GM21515 (cell line): Measurements from ENCODE around the gene GOLGA3.
"Not testable (repeated sequence)": the region's sequence is repeated elsewhere in the genome, so short reads cannot be mapped to it uniquely, and the experiment has no call there.

Experiments
- ATAC-seq: cut with Tn5 transposase; IDR thresholded peaks from one replicate; pipeline ENCODE4 v1.9.1; 2021; ENCODE audit not compliant: unreplicated experiment

GOLGA3 gene

DNA sequence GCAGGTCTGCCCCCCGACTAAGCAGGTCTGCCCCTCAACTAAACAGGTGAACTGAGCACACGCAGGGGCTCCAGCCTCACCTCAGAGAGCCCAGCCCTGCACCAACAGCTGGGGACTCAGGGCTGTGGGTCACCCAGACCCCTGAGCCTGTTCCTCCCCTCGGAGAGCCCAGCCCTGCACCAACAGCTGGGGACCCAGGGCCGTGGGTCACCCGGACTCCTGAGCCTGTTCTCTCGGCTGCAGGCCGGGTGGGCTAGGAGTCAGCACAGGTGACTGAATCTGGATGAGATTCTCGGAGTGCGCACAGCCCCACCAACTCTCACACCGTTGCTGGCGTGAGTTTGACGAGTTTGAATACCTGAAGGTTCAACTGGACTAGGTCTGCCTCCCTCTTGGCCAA lies 46.7 kb downstream of the GOLGA3 start:
- no peak for ATAC-seq

DNA sequence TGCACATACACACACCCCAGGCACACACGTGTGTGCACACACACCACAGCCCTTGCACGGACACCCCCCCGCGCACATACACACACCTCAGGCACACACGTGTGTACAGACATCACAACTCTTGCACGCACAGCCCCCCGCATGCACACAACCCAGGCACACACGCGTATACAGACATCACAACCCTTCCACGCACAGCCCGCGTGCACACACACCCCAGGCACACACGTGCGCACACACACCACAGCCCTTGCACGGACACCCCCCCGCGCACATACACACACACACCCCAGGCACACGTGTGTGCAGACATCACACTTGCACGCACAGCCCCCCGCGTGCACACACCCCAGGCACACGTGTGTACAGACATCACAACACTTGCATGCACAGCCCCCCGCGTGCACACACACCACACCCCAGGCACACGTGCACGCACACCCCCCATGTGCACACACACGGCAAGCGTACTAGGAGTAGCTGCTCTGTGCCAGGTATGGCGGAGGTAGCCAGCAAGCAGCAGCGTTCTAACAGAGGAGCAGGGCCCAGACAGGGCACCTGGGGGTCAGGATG lies 48.8 kb downstream of the GOLGA3 start:
- no peak for ATAC-seq

DNA sequence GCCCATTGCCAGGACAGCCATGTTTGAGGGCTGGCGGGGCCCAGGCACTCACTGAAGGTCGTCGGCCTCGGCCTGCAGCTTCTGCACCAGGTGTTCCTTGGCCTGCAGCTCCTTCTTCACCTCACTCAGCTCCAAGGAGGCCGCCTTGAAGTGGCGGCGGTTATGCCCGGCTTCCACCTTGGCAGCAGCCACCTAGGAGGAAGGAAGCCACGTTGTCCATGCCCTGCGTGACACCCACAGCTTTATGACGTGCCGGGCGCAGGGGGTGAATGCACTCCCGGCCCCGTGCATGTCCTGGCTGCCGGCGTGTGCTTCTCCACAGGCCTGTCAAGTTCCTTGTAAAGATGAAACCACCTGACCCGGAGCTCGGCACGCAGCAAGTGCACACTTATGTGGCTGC lies 51.1 kb downstream of the GOLGA3 start:
- ATAC-seq, result no peak

DNA sequence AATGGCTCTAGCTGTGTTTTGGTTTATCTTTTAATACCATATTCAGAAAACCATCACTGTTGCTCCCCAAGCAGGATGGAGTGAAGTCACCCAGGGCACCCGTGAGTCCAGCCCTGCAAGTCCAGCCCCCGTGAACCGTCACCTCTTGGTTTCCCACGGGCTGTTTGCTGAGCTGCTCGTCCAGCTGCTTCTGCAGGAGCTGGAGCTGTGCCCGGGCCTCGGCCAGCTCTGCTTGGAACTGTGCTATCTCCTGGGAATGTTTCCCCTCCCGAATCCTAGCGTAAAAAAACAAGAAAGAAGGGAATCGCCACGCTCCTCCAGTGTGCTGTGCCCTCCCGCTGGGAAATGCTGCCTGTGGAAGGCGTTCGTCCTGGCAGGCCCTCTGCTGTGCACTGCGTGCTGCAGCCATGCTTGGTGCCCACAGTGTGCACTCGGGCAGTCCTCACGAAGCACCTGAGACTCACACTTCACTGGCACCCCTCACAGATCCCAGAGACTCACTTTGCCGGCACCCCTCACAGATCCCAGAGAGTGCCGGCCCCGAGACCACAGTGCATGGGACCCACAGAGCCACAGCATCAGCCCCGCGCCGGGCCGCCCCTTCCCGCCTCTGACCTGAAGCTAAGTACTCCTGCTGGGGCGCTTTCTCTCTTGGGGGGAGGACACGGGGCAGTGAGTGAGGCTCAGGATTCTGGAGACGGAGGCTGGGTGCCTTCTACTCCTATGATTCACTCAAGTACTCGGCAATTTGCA lies 51.7 kb downstream of the GOLGA3 start:
- ATAC-seq, result no peak

DNA sequence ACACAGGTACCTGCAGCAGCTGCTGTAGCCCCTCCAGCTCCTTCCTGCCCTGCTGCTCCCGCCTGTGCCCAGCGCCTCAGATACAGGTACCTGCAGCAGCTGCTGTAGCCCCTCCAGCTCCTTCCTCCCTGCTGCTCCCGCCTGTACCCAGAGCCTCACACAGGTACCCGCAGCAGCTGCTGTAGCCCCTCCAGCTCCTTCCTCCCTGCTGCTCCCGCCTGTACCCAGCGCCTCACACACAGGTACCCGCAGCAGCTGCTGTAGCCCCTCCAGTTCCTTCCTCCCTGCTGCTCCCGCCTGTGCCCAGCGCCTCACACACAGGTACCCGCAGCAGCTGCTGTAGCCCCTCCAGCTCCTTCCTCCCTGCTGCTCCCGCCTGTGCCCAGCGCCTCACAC lies 52.4 kb downstream of the GOLGA3 start:
- not testable (repeated sequence) for ATAC-seq

DNA sequence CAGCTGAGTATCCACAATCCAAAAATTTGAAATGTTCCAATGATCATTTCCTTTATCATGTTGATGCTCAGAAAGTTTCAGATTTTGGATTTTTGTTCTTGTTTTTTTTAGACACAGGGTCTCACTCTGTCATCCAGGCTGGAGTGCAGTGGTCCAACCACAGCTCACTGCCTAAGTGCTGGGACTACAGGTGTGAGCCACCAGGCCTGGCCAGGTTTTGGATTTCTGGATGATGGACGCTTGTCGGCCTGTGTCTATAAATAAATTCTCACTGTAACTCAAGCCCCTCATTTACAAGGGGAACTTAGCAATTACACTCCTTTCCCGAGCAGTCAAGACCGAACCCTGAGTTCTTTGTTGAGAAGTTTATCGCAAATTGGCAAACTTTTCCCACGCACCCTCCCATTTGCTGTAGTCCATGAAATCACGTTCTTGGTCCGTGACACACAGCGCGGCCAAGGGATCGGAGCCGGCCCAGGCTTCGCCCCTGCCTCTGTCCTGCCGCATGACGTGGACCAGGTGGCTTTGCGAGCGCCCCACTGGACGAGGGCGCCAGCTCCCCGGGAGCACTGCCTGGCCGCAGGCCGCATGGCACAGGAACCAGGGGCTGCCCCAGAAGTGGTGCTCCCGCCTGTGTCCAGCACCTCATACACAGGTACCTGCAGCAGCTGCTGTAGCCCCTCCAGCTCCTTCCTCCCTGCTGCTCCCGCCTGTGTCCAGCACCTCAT lies 53.0 kb downstream of the GOLGA3 start:
- ATAC-seq, result no peak

DNA sequence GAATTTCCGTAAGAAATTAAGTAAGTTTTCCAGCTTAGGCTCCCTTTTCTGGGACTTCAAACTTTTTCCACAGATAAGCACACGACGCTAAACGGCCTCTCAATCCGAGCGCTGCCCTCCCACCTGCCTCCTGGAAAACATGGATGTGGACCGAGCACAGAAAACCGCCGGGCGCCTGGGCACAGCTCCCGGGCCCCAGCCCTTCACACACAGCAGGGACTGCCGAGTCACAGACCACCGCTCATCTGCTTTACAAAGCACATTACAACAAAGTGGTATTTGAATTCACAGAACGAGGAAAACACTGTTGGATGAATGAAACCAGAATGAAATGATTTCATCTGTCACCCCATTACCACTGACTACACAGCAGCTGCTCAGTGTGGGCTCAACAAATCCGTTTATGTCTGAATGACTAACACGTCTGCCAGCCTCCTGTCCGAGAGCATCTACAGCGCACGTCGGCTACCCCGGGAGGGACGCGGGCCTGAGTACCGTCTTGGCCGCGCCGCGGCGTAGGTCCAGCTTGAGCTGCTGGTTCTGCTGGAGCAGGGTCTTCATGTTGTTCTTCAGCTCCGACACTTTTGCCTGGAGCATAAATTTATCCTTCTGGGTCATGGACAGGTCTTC lies 53.9 kb downstream of the GOLGA3 start:
- ATAC-seq, result no peak

DNA sequence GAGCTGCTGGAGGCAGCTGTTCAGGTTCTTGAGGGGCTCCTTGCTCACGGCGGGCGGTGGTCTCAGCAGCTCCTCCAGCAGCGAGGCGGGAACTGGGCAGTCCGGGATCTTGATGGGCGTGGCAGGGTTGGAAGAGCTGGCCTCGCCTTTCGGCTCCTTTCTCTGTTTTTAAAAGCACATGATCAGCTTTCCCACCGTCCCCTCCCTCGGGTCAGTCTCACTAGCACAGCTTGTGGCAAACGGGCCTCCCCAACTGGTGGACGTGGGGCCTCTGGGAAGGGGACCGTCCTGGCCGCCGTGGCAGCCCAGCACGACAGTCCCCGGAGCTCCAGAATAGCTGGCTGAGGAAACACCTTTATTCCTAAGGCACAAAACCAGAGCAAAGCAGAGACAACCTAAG lies 54.5 kb downstream of the GOLGA3 start:
- ATAC-seq, result no peak

DNA sequence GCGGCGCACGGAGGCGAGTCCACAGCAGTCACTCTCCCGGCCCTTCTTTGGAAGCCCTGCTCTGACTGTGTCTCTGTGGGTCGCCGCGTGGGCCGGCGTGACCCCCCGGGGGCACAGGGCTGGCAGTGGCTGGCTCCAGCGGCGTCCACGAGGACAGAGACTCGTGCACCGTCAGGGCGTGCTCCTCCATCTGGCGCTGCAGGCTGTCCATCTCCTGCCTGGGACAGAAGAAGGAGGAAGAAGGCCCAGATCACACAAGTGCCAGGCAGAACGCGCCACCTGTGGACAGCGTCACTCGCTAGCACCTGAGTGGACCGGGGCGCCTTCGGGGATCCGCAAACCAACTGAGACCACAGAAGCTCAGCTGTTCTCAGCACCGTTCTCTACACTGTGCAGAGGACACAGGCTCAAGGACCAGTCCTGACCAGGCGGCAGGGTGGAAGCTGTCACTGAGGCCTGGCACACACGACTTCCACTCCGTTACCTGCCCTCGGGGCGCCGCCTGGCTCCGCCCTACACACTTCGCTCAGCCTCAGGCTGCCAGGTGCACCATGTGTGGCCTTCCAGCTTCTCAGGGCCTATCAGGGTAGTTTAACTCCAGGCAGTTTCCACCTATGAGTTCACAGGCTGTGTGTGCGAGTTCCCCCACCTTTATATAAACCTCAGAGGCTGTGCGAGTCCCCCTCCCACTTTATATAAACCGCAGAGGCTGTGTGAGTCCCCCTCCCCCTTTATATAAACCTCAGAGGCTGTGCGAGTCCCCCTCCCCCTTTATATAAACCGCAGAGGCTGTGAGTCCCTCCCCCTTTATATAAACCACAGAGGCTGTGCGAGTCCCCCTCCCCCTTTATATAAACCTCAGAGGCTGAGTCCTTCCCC lies 55.4 kb downstream of the GOLGA3 start:
- ATAC-seq, result no peak

DNA sequence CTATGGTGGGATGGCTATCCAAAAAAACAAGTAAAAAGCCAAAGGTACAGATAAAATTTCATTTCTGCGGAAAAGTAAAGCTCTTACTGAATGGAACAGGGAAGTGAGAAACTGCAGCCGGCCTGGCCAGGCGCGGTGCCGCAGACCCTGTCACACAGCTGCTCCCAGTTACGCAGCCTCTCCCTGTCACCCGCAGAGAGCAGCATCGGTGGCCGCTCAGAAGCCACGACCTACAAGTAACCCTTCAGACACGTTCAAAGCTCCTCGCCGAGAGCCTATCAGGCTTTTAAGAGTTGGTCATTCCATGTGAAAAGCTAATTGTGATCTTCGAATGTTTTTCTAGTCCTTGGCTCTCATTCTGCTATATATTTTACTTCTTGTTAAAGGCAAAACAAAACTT lies 56.1 kb downstream of the GOLGA3 start:
- no peak for ATAC-seq

DNA sequence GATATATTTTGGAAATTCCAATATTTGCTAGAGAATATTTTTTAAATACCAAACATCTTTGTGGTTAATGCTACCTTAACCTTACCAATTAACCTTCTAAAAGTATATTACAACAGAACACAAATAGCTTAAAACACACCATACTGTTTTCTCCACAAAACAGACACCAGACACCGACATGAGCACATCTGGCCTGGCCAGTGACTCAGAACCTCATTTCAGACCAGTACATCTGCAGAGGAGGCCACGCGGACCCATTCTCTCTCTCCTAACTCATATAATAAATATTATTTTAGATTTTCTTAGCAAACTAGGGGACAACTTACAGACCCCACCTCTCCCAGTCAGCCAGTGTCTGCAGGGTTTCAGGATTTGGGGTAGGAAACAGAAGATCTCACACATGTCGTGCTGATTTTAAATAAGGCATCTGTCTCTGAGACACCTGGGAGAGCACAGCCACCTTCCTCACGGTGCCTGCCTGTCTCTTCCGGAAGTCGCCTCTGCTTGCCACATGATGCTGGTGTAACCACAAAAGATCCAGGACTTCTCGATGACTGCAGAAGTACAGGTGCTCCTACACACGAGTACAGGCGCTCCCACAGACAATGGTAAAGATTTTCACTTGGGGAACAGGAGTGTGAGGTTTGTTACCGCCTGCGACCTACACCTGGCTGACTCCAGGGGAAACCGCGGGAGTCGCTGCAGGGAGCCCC lies 57.4 kb downstream of the GOLGA3 start:
- peak; percentile 45 for ATAC-seq

DNA sequence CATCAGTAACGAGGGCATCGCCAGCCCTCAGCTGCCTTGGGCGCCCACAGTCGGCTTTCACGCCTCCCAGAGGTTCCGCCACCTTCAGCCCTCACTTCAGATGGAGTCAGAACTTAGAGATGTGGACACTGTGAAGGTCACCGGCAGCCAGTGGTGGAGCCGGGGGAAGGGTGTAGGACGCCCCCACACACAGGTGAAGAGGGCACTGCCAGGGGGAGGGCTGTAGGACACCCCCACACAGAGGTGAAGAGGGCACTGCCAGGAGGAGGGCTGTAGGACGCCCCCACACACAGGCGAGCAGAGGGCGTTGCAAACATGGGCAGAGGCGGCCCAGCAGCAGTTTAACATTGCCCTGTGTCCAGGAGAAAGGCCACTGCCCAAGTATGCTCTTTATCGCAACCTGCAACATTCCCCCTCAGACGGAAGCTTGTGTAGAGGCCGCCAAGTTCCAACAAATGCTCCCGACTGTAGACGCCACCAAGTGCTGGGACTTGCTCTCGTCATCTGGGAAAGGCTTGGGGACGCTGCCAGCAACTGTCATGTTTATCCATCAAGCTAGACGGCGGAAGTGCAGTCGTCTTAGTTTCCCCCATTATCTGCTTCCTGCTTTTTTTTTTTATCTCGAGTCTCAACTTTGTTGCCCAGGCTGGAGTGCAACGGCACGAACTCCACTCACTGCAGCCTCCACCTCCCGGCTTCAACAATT lies 62.1 kb downstream of the GOLGA3 start:
- no peak for ATAC-seq

DNA sequence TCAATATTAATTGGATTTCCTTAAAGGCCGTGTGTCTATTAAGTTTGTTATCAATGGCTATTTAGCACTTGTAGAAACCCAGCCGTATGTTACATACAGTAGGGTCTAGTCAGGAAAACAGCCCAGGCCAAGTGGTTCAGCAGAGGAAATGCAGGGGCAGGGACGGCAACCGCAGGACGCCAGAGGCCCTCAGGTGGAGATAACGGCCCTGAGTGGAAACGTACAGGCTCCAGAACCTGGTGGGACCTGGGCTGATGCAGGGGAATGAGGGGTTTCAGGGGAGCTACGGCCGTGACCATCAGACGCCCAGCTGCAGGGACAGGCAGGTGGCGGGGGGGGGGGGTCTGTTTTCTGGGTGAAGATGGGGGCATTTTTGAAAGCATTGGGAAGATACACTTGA lies 63.3 kb downstream of the GOLGA3 start:
- ATAC-seq, result no peak

DNA sequence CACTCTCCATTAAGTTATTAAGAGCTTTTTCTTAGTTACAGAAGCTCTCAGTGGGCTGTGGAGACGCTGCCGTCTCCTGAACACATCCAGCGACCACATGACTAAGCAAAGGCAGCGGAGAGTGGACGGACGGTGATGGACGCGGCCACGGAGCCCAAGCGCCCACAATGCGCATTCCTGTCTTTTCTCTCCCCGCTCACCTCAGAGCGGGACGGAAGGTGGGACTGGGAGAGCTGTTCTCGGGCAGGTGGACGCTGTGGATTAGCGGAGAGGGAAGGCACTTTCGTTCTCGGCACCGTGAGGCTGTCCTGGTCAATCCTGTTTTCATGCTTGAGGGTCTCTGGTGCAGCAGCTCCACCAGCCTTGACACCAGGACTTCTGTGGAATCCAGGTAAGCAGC lies 64.4 kb downstream of the GOLGA3 start:
- no peak for ATAC-seq

DNA sequence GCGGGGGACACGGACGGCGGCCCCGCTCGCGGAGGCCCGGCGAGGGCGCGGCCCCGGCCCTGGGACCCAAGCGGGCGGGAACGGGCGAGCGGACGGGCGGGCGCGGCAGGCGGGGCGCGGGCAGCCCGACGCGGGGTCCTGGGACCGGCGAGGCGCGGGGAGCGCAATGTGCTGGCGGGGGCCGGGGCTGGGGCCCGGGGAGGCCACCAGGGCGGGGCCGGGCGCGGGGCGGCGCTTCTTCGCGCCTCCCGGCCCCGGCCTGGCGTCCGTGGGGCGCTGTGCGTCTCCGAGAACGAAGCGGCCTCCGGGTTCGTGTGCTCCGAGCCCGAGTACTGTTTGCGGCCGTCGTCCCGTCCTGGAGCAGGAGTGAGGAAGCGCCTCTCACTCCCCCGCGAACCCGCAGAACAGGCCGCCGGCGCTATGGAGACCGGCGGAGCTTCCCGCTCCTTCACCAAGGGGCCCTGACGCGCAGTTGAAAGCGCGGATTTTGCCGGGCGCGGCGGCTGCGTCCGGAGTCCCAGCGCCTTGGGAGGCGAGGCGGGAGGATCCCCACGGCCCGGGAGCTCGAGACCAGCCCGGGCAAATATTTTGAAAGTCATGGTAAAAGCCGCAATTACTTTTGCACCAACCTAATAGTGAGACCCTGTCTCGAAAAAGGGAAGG lies 66.6 kb downstream of the GOLGA3 start:
- peak; percentile 75 for ATAC-seq

DNA sequence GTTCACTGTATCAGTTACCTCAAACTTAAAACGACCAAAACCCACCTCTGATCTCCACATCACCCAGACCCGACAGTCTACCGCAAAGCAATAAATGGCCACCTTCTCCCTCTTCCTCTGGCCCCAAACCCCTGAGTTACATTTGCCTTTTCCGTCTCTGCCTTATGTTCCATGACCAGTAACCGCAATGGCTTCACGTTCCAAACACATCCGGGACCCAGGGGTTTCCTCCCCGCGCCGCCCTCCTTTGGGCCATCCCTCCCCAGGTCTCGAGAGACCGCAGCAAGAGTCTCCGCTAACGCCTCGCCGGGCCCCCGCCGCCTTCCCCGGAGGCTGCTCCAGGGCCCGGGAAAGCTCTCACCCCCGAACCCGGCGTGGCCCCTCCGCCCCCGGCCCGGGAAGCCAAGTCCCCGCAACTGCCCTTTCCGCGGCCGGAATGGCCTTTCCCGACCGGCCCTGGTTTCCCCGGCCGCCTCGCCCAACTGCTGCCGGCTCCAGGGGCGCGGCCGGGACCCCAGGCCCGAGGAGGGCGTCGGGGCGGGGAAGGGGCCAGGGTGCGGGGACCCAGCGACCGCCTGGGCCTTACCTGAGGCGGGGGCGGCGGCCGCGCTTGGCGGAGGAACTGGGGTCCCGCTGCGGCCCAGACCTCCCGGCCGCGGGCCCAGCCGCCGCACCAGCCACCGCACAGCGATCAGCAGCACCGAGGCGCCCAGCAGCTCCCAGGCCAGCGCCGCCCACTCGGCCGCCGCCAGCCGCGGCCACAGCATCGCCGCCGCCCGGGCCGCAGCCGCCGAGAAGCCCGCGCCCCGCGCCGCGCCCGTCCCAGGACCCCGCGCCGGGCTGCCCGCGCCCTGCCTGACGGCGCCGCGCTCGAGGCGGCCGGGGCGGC lies 67.4 kb downstream of the GOLGA3 start, which contains the start of gene ANKLE2:
ANKLE2 (minus strand) TSS at position 801 of the 889 bp plus-strand sequence; CDS start at position 767, 34 bp downstream.
- ATAC-seq, result peak; percentile 28

DNA sequence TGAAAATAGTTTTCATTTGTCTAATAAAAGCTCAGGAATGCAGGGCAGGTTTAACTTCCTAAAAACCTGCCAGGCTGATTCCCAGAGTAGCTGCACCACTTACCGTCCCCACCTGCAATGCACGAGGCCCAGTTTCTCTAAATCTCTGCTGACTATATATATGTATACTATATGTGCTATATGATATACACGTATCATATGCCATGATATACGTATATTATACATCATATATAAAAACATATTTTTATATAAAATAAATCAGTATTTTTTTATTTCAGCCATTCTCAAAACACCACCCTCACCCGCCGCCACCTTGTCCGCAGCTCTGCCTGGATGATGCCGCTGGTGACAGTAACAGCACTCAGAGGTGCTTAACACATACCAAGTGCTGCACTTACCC lies 69.3 kb downstream of the GOLGA3 start:
- ATAC-seq, result no peak

DNA sequence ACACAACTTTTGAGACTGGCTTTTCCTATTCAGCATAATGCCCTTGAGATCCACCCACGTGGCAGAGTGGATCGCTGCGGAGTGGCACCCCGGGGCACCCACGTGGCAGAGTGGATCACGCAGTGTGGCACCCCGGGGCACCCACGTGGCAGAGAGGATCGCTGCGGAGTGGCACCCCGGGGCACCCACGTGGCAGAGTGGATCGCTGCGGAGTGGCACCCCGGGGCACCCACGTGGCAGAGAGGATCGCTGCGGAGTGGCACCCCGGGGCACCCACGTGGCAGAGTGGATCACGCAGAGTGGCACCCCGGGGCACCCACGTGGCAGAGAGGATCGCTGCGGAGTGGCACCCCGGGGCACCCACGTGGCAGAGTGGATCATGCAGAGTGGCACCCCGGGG lies 69.8 kb downstream of the GOLGA3 start:
- not testable (repeated sequence) for ATAC-seq
